ENCODE results near the gene ANKRD66. TPM values are rescaled to one million over a fixed set of nuclear protein-coding genes. Genes with fewer than 3 reads are reported as not detected.

The ANKRD66 gene
- total RNA-seq, 2 experiments from 2014 or later = not detected

DNA sequence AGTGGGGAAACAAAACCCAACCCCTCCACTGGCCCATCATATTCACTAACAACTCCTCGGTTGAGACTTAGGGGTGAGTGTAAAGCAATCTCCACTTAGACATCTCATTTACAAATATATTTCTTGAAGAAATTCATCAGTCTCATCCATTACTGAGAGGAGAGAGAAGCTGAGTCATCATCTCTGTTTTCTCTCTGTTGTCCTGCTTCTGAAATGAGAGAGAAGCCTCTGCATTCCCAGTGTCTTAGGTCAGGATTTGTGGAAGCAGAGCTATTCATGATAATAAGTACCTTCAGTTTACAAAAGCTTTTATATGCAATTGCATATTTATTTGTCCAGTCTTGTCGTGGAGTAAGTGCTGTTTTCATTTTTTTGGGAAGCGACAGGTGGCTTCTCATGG lies 47.3 kb downstream of the ANKRD66 start:
- Histone ChIP-seq H3K4me1 (ENCODE audit: insufficient read depth, low read length) (no peaks in the 10 kb centered on the region), H3K36me3 (ENCODE audit: insufficient read depth, low read length) (no peaks in the 10 kb centered on the region), H3K4me3 (ENCODE audit: low read length) (no peak overlapping the region), H3K27ac (ENCODE audit: low read depth in 1 of 2, low read length in 2 of 2) (no peak overlapping the region), H3K9me3 (ENCODE audit: control insufficient read depth in 1 of 2, insufficient read depth in 1 of 2, low read length in 2 of 2) (no peaks in the 10 kb centered on the region), H3K27me3 (ENCODE audit: control insufficient read depth in 1 of 2, insufficient read depth in 2 of 2, low read length in 2 of 2) (peaks cover 0 to 4% of the 10 kb centered on the region in 2 experiments)
- H3K27ac Mint-ChIP-seq = no peak overlapping the region
- DNase-seq (no peak), ATAC-seq (ENCODE audit: poor library complexity) (no peak)
- no peak overlapping the region for H3K4me3 Mint-ChIP-seq
- intact Hi-C loops (cut with DNase I, micrococcal nuclease) = no loop called here
- no peaks in the 10 kb centered on the region for H3K36me3 Mint-ChIP-seq (ENCODE audit: low read depth)
- no peaks in the 10 kb centered on the region for H3K9me3 Mint-ChIP-seq
- peaks cover 20% of the 10 kb centered on the region for H3K27me3 Mint-ChIP-seq
- ChIA-PET CTCF (no interaction called here), POLR2A (no interaction called here)
- TF ChIP-seq CTCF (IDR thresholded peaks at IDR 0.05) = no peak
- no peaks in the 10 kb centered on the region for H3K4me1 Mint-ChIP-seq (ENCODE audit: low read depth)

DNA sequence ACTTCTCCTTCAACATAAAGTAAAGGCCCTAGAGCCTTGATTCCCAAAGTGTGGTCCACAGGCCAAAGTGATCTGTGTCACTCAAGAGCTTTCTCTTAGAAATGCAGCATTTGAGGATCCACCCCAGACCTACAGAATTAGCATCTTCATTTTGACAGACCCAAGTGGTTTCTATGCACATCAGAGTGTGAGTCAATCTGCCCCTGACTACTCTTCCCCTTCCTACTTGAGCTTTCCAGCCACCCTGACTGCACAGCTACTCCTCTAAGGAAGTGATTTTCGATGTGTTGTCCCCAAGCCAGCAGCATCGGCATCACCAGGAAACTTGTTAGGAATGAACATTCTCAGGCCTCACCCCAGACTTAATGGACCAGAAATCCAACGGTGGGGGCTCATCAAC lies 49.1 kb downstream of the ANKRD66 start:
- H3K27me3 Mint-ChIP-seq = peaks cover 20% of the 10 kb centered on the region
- Histone ChIP-seq H3K27ac (ENCODE audit: low read depth in 1 of 2, low read length in 2 of 2) (no peak overlapping the region), H3K27me3 (ENCODE audit: control insufficient read depth in 1 of 2, insufficient read depth in 2 of 2, low read length in 2 of 2) (peaks cover 0 to 4% of the 10 kb centered on the region in 2 experiments), H3K36me3 (ENCODE audit: insufficient read depth, low read length) (no peaks in the 10 kb centered on the region), H3K4me1 (ENCODE audit: insufficient read depth, low read length) (no peaks in the 10 kb centered on the region), H3K4me3 (ENCODE audit: low read length) (no peak overlapping the region), H3K9me3 (ENCODE audit: control insufficient read depth in 1 of 2, insufficient read depth in 1 of 2, low read length in 2 of 2) (no peaks in the 10 kb centered on the region)
- no peaks in the 10 kb centered on the region for H3K9me3 Mint-ChIP-seq
- intact Hi-C loops (cut with DNase I, micrococcal nuclease) = no loop called here
- H3K4me1 Mint-ChIP-seq (ENCODE audit: low read depth) = no peaks in the 10 kb centered on the region
- no peak for ATAC-seq (ENCODE audit: poor library complexity)
- no peak for DNase-seq
- H3K4me3 Mint-ChIP-seq = no peak overlapping the region
- ChIA-PET POLR2A (no interaction called here), CTCF (no interaction called here)
- TF ChIP-seq CTCF (IDR thresholded peaks at IDR 0.05) = no peak
- H3K36me3 Mint-ChIP-seq (ENCODE audit: low read depth) = no peaks in the 10 kb centered on the region
- no peak overlapping the region for H3K27ac Mint-ChIP-seq

- H3K9me3 Mint-ChIP-seq = no peaks in the 10 kb centered on the region
- no peak overlapping the region for H3K4me3 Mint-ChIP-seq
- Histone ChIP-seq H3K4me3 (ENCODE audit: low read length) (no peak overlapping the region), H3K9me3 (ENCODE audit: control insufficient read depth in 1 of 2, insufficient read depth in 1 of 2, low read length in 2 of 2) (no peaks in the 10 kb centered on the region), H3K4me1 (ENCODE audit: insufficient read depth, low read length) (no peaks in the 10 kb centered on the region), H3K27ac (ENCODE audit: low read depth in 1 of 2, low read length in 2 of 2) (no peak overlapping the region), H3K36me3 (ENCODE audit: insufficient read depth, low read length) (no peaks in the 10 kb centered on the region), H3K27me3 (ENCODE audit: control insufficient read depth in 1 of 2, insufficient read depth in 2 of 2, low read length in 2 of 2) (peaks cover 0 to 4% of the 10 kb centered on the region in 2 experiments)
- POLR2A ChIA-PET = no interaction called here
- TF ChIP-seq CTCF (IDR thresholded peaks at IDR 0.05) = no peak
- H3K27ac Mint-ChIP-seq = no peak overlapping the region
- intact Hi-C loops (cut with DNase I, micrococcal nuclease) = no loop called here
- ATAC-seq (ENCODE audit: poor library complexity) (no peak), DNase-seq (no peak)
- no peaks in the 10 kb centered on the region for H3K4me1 Mint-ChIP-seq (ENCODE audit: low read depth)
- peaks cover 20% of the 10 kb centered on the region for H3K27me3 Mint-ChIP-seq
- CTCF ChIA-PET = no interaction called here
- no peaks in the 10 kb centered on the region for H3K36me3 Mint-ChIP-seq (ENCODE audit: low read depth)
These were observed 50.3 kb downstream of the ANKRD66 start for GRCh38 chr6:46796848-46797580.

All from CD4-positive, alpha-beta T cell (primary cell).